Stimulated activated CD4-positive, alpha-beta T cell treated with anti-CD3 and anti-CD28 coated beads, Interleukin-1b, Interleukin-23, amount 100 ng/mL, for 1 hour (primary cell): Measurements from ENCODE around the gene ATP8B4.
"Not testable (repeated sequence)": the region's sequence is repeated elsewhere in the genome, so short reads cannot be mapped to it uniquely, and the experiment has no call there.

Source experiments
- DNase-seq, 2 donors: peaks; one replicate each; pipeline ENCODE4 v3.0.0-alpha.2; 2020; ENCODE audit warnings: low read depth in 2 of 2

The ATP8B4 gene

DNA sequence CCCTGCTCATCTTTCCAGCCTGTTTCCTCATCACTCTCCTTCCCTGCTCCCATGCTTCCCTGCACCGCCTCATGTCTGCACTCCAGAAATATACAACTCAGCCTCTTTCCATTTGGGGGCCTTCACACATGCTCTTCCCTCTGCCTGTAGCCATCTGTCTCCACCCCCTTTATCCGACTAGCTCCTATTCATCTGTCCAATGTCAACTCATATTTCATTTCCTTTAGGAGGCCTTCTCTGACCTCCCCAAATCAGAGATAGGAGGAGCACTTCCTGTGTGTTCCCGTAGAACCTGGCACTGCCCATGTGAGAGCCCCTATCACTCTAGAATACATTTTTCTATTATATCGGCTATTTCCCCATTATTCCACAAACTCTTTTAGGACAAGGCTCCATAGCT lies 10.6 kb downstream of the ATP8B4 start:
- DNase-seq = no peak

GRCh38 chr15:50107591-50108408 lies 11.2 kb downstream of the ATP8B4 start:
- no peak for DNase-seq

DNA sequence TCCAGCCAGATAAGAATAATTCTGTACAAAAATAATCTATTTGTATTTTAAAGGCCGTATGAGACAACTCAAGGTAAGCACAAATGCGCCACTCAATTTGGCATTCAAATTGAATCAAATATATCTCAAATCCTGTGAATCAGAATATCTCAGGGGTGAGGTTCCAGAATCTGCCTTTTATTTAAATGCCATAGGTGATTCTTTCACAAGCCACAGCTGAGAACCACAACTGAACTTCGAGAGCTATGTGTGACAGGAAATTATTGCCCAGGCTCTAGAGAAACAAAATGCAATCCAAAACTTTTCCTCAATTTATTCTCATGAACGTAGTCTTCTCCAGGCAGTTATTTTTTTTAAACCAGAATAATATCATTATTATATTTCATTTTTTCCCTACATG lies 11.9 kb downstream of the ATP8B4 start:
- no peak for DNase-seq

DNA sequence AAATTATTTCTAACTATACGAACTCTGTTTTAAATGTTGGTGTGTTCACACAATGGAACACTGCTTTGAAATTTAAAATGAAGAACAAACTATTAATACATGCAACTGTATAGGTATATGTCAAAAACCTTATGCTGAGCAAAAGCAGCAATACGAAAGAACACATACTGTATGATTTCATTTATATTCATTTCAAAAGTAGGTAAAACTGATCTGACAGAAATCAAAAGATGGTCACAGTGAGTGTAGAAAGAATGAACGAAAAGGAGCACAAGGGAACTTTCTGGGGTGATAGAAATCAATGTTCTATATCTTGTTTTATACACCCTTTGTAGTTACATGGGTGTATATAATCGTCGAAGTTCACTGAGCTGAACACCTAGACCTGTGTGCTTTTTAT lies 12.6 kb downstream of the ATP8B4 start:
- no peak for DNase-seq

- no peak for DNase-seq
Observed at GRCh38 chr15:50100486-50100885, 18.5 kb downstream of the ATP8B4 start.

DNA sequence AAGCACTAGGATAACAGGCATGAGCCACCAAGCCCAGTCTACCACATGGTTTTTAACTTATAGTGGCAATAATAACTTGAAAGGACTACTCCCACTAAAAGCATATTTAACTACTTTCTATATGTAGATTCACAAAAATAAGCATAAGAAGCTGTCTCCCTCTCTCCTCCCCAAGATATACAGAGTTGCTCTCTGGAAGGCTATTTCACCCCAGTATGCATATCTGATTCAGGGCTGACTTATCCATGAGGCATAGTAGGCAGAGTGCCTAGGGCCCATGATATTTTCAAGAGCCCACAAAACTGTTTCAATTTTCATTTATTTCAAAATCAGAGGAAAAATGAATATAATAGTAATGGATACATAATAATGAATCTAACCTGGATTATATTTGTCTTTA lies 20.5 kb downstream of the ATP8B4 start:
- DNase-seq = no peak

GRCh38 chr15:50095938-50096821 lies 22.9 kb downstream of the ATP8B4 start:
- no peak for DNase-seq

GRCh38 chr15:50089386-50089785 lies 29.6 kb downstream of the ATP8B4 start:
- DNase-seq = not testable (repeated sequence)

GRCh38 chr15:50084932-50085331 lies 34.1 kb downstream of the ATP8B4 start:
- DNase-seq = no peak

- no peak for DNase-seq
Observed at GRCh38 chr15:50083424-50084025, 35.5 kb downstream of the ATP8B4 start.

DNA sequence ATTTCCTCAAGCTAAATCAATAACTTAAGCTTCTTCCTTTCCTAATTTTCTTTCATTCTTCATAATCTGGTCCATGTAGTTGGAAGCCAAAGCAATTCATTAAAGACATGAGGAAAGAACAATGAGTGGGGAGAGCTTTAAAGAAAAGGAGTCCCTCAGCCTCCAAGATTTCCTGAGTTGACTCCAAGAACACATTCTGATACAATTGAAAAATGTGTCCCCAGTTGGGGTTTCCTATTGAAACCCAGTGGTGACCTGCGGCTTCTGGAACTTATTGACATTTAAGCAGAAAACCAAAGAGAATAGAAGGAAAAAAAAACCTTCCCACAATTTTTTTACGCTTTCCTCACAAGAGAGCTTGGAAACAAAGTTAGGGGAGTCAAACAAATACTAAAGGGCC lies 37.0 kb downstream of the ATP8B4 start:
- DNase-seq = no peak

DNA sequence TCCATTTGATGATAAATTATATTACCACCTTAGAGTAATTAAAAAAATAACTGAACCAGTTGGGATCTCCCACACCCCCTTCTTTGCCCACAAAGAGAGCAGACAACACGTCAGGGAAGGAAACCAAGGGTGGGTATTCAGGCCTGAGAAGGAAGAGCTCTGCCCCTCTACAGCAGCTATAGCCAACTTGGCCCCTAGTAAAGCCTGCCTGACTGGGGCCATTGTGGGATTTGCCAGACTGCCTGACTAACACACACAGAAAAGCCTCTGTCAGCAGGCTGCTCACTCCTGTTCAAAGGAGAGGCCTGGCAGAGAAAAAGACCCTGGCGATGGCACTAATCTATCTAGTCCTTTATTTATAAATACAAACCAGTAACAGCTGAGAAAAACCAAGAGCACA lies 41.4 kb downstream of the ATP8B4 start:
- DNase-seq = no peak

GRCh38 chr15:50077176-50077575 lies 41.9 kb downstream of the ATP8B4 start:
- DNase-seq = no peak

DNA sequence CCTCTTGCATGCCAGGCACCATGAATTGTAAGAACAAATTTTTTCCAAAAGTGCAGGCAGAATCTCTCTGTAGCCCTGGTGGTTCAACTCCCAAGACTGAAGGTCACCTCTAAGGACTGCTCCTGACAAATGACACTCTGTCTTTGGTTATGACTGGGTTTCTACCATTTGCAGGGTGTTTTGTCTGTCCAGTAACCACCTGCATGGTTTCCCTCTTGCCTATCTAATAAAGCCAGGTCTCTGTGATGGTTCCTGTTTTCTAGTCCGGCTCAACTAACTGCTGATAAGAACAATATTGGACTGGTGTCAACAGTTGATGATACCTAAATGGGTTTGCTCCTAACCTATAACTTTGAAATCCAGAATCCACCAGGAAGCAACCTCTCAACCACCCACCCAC lies 43.7 kb downstream of the ATP8B4 start:
- no peak for DNase-seq

GRCh38 chr15:50071551-50072258 lies 47.3 kb downstream of the ATP8B4 start:
- no peak for DNase-seq

GRCh38 chr15:50068016-50068415 lies 51.0 kb downstream of the ATP8B4 start:
- no peak for DNase-seq

DNA sequence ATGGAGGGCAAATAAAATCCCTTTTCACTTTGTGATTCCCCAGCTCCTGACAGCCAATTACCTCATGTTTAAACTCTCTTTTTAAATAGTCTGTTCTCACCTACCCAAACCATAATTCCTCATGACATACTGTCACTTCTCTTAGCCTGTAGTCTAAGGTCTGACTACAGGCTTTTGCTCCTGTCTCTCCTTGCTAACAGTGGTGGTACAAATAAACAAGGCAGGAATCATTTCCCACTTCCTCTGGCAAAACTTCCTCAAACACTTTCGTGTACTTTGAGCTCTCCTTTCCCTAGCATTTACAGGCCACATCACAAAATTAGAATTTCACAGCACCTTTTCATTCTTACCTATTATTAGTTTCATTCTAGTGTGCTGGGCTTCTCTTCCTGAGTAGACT lies 51.8 kb downstream of the ATP8B4 start:
- no peak for DNase-seq

DNA sequence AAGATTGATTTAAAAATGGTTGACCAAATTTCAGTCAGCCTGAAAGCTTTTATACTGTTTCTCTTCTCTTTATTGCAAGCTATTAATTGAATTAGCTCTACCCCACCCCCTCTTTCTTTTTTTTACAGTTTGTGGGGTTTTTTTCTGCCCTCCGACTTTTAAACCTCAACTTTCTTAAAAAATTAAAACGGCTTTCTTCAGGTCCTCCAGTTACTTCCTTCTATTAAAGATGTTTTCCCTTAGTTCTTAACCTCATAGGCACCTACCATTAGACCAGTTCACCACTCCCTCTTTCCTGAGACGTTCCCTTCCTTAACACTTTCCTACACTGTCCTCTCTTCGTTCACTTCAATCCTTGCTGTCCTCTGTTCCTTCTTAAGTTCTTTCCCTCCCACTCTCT lies 52.4 kb downstream of the ATP8B4 start:
- no peak for DNase-seq

GRCh38 chr15:50066202-50066601 lies 52.8 kb downstream of the ATP8B4 start:
- DNase-seq = no peak

DNA sequence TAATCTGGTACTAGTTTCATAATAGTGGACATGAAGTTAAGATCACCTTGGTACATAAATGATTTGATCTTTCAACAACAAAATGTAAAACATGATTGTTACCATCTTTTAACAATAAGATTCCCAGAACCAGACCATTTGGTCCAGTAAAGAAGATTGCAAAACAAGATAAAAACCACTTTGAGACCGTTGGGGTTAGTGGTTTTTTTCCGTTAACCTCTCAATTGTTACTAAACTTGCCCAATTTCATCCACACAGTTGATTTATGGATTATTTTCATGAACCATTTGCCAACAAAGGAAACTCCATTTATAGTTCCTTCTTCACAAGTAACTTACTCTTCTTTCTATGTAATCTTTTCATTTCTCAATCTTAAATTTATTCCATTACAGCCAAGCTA lies 53.8 kb downstream of the ATP8B4 start:
- DNase-seq = no peak

DNA sequence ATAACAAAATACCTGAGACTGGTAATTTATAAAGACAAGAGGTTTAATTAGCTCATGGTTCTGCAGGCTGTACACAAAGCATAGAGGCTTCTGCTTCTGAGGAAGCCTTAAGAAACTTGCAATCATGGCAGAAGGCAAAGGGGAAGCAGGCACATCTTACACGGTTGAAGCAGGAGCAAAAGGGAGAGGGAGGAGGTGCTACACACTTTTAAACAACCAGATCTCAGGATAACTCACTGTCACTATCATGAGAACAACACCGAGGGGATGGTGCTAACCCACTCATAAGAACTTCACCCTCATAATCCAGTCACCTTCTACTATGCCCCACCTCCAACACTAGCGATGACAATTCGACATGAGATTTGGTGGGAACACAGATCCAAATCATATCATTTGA lies 54.4 kb downstream of the ATP8B4 start:
- no peak for DNase-seq

GRCh38 chr15:50063226-50063625 lies 55.8 kb downstream of the ATP8B4 start:
- no peak for DNase-seq
